Stimulated activated CD4-positive, alpha-beta T cell treated with anti-CD3 and anti-CD28 coated beads, Interleukin-1b, Interleukin-23, amount 100 ng/mL, for 1 hour (primary cell): ENCODE data around the gene FFAR1.
"Not testable (repeated sequence)": the region's sequence is repeated elsewhere in the genome, so short reads cannot be mapped to it uniquely, and the experiment has no call there.

Source experiments
- DNase-seq, 2 donors: peaks; one replicate each; pipeline ENCODE4 v3.0.0-alpha.2; 2020; ENCODE audit warnings: low read depth in 2 of 2

FFAR1 gene

GRCh38 chr19:35342430-35342829 is 5.3 kb upstream of the FFAR1 start:
- DNase-seq = no peak

- no peak for DNase-seq
Measured at GRCh38 chr19:35344511-35345031, 3.1 kb upstream of the FFAR1 start.

- DNase-seq = no peak
Measured at GRCh38 chr19:35345671-35346111, 2.0 kb upstream of the FFAR1 start.

- DNase-seq = peak; percentile 50 to 53
Measured at GRCh38 chr19:35346193-35347052, 1.3 kb upstream of the FFAR1 start.

GRCh38 chr19:35347930-35348298 is 212 bp downstream of the FFAR1 start:
- no peak for DNase-seq

- no peak for DNase-seq
Measured at GRCh38 chr19:35348911-35349611, 1.4 kb downstream of the FFAR1 start.

GRCh38 chr19:35349614-35350521 is 2.2 kb downstream of the FFAR1 start:
- DNase-seq = no peak

- no peak for DNase-seq
Measured at GRCh38 chr19:35350591-35350990, 2.9 kb downstream of the FFAR1 start.

- no peak for DNase-seq
Measured at GRCh38 chr19:35351411-35352176, 3.9 kb downstream of the FFAR1 start.

- DNase-seq = no peak
Measured at GRCh38 chr19:35352177-35352447, 4.4 kb downstream of the FFAR1 start.

GRCh38 chr19:35352448-35353304 is 5.0 kb downstream of the FFAR1 start:
- peak; percentile 44 to 46 for DNase-seq

GRCh38 chr19:35353635-35354034 is 5.9 kb downstream of the FFAR1 start:
- no peak for DNase-seq

GRCh38 chr19:35354898-35355297 is 7.2 kb downstream of the FFAR1 start:
- DNase-seq = no peak

- no peak for DNase-seq
Measured at GRCh38 chr19:35355791-35356460, 8.2 kb downstream of the FFAR1 start.

GRCh38 chr19:35357867-35358573 is 10.3 kb downstream of the FFAR1 start, which contains the start of gene FFAR3:
Gene FFAR3 (plus strand): TSS chr19:35358460. CDS start chr19:35358891, 431 bp downstream.
- DNase-seq = no peak

- not testable (repeated sequence) for DNase-seq
Measured at GRCh38 chr19:35358834-35359233, 11.1 kb downstream of the FFAR1 start.

GRCh38 chr19:35359395-35359794 is 11.7 kb downstream of the FFAR1 start:
- not testable (repeated sequence) for DNase-seq

- not testable (repeated sequence) for DNase-seq
Measured at GRCh38 chr19:35360081-35360480, 12.4 kb downstream of the FFAR1 start.

- DNase-seq = no peak
Measured at GRCh38 chr19:35360880-35361420, 13.2 kb downstream of the FFAR1 start.
